GM12892 (cell line): ENCODE measurements around the gene C5orf15.
"Not testable (repeated sequence)": the region's sequence is repeated elsewhere in the genome, so short reads cannot be mapped to it uniquely, and the experiment has no call there.

Experiments
- POLR2A ChIP-seq: IDR thresholded peaks from 2 replicates; pipeline ENCODE4 v1.6.1; 2011; ENCODE audit warnings: low read depth, low read length, control low read depth
- POLR2AphosphoS5 ChIP-seq: IDR thresholded peaks from 2 replicates; pipeline ENCODE4 v1.6.1; 2011; ENCODE audit warnings: low read depth, low read length, control low read depth
- TAF1 ChIP-seq: IDR thresholded peaks from 2 replicates; pipeline ENCODE4 v1.6.1; 2011; ENCODE audit warnings: low read depth, mild to moderate bottlenecking, control low read depth, low read length, borderline replicate concordance

DNA sequence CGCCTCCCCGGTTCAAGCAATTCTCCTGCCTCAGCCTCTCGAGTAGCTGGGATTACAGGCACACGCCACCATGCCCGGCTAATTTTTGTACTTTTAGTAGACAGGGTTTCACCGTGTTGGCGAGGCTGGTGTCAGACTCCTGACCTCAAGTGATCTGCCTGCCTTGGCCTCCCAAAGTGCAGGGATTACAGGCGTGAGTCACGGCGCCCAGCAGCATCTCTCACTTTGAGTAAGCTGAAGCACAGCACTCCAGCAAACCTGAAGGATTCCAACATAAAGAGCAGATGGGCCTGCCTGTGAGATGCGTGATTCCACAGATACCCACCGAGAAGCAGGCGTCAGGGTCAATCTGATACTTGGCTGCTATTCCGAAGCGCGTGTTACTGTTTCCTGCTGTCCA lies 7.1 kb upstream of the C5orf15 start:
- TF ChIP-seq POLR2A, POLR2AphosphoS5, TAF1: not testable (repeated sequence)
